GM19351 (cell line): ENCODE data around the gene KLHL22.
"Not testable (repeated sequence)": the region's sequence is repeated elsewhere in the genome, so short reads cannot be mapped to it uniquely, and the experiment has no call there.

Source experiments
- ATAC-seq: cut with Tn5 transposase; IDR thresholded peaks from one replicate; pipeline ENCODE4 v1.9.1; 2021; ENCODE audit warnings: mild to moderate bottlenecking, moderate library complexity; ENCODE audit not compliant: unreplicated experiment

Gene KLHL22

GRCh38 chr22:20525048-20525447, 29.5 kb upstream of the KLHL22 start:
- ATAC-seq = no peak

DNA sequence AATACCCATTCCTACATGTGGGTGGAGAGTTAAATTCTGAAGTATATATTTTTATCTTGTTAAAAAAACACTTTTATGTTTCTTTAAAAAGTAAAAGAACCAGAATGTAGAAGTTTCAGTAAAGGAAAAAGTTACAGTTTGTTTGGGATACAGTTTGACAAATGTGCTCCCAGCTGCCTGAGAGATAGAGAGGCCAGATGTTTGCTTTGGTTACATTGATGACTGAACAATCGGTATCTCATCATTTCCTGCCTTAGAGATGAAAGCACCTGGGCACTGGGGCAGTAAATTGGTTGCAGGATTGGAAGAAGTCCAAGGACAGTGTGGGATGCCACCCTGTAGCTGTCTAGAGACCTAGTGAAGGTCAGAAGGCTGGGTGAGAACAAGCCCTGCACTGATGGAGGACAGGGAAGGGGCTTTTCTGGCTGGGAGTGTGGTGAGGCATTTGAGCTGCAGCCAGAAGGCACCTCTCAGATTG, 28.4 kb upstream of the KLHL22 start:
- no peak for ATAC-seq

GRCh38 chr22:20523086-20523983, 27.7 kb upstream of the KLHL22 start:
- ATAC-seq = no peak

GRCh38 chr22:20522134-20523004, 26.8 kb upstream of the KLHL22 start:
- no peak for ATAC-seq

DNA sequence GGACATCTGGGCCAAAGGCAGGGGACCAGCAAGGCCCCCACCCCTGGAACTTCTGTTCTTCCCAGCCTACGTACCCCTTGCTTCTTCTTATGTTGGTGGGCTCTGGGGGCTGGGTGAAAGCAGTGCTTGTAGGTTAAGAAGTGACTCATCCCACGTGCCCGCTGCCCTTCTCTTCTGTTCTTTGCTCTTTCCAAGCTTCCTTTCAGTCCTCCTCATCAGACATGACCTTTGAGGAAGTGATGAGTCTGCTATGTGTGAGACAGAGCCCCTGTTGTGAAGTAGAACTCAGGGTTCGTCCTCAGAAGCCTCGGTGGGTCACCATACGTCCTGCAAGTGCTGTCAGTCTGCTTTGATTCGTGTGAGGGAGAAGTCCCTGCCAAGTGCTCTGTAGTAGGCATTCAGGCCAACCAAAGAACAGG, 24.5 kb upstream of the KLHL22 start:
- no peak for ATAC-seq

- no peak for ATAC-seq
Measured at GRCh38 chr22:20519558-20519957, 24.0 kb upstream of the KLHL22 start.

DNA sequence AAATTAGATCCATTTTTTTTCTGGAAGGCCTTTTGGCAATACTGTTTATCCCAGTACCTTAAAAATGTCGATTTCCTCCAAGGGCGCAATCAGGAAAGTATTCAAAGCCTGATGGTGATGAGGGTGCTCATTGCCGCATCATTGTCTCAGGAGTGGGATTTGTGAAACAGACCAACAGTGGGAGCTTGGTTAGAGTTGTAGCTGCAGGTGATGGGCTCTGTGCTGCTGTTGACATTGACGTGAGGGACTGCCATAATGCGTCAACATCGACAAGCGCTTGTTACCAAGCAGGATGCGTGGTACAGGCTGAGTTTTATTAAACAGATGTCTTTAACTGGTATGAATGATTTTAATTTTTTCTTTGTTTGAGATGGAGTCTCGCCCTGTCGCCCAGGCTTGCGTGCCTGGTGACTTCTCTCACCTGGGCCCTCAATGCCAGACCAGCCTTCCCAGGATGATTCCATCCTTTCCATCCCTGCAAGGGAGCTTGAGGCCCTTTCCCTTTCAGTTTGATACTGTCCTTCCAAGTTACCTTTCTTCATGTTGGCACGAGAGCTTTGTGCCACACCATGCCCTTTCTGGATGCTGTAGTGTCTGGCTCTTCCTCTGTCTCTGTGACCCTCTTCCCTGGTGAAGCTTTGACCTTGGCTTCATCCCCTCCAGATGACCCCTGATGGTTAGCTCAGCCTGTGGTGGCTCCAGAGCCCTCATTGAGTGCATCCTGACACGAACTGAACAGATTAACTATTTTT, 22.4 kb upstream of the KLHL22 start:
- ATAC-seq = no peak

DNA sequence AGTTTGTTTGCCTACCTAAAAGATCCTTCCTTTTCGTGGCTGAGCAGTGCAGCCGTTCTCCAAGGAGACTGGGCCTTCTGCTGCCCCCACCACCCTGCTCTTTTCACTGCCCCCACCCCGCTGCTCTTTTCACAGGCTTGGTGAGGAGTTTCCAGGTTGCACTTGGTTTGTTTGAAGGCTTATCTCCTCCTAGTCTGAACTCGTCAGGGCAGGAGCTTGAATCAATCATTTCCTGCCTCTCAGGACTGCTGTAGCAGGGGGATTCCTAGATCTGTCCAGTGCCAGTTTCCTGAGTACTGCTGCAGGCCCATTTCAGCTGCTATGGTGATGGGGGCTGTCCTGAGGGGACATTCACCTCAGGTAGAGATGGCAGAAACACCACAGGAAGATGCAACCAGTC, 21.8 kb upstream of the KLHL22 start:
- ATAC-seq = no peak

- no peak for ATAC-seq
Measured at GRCh38 chr22:20516399-20516798, 20.8 kb upstream of the KLHL22 start.

DNA sequence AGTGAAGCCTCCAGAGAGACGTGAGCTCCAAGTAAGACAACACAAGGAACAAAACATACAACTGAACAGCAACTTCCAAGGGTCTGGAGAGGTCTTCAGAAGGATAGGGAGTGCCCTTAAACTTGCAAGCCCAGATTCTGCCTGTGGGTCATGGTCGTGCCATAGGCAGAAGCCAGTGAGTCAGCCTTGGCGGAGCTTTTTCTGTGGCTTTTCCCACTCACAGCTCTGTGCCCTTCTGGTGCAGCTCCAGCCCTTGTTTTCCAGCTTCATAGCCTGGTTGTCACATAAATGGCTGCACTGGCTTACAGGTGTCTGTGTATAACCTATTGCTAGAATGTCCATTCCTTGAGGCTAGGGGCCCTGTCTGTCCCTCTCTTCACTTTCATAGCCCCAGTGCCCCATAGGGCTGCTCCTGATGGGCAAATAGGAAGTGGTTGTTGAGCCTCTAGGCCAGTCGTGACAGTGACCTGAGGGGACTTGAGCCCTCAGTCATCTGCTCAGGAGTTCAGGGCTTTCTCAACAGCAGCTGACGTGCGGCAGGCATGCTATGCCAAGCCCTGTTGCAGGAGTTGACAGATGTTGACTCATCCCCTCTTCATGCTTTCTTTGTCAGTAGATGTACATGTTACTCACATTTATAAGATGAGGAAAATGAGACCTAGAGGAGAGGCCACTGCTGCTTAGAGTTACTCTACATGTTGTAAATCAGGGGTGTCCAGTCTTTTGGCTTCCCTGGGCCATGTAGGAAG, 19.2 kb upstream of the KLHL22 start:
- no peak for ATAC-seq

DNA sequence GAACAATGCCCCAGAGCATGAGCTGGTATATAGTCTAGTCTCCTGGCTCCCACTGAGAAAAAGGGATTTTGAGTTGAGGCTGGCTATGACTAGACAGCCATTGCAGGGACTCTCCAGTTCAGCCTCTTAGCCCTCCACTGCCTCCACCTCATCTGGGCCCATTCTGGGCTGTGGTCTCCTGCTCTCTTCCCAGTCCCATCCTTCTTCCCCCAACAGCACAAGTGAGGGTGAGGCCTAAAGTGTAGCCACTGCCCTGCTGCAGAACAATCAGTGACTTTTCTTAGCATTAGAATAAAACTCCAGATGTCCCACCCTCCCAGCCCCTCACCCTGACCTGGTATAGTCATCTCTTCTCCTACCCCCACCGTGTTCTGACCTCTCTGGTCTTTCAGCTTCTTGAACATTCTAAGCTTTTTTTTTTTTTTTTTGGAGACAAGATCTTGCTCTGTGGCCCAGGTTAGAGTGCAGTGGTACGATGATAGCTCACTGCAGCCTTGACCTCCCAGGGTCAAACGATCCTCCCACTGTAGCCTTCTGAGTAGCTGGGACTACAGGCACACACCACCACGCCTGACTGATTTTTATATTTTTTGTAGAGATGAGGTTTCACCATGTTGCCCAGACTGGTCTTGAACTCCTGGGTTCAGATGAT, 16.1 kb upstream of the KLHL22 start:
- no peak for ATAC-seq

GRCh38 chr22:20510811-20511577, 15.4 kb upstream of the KLHL22 start:
- no peak for ATAC-seq

DNA sequence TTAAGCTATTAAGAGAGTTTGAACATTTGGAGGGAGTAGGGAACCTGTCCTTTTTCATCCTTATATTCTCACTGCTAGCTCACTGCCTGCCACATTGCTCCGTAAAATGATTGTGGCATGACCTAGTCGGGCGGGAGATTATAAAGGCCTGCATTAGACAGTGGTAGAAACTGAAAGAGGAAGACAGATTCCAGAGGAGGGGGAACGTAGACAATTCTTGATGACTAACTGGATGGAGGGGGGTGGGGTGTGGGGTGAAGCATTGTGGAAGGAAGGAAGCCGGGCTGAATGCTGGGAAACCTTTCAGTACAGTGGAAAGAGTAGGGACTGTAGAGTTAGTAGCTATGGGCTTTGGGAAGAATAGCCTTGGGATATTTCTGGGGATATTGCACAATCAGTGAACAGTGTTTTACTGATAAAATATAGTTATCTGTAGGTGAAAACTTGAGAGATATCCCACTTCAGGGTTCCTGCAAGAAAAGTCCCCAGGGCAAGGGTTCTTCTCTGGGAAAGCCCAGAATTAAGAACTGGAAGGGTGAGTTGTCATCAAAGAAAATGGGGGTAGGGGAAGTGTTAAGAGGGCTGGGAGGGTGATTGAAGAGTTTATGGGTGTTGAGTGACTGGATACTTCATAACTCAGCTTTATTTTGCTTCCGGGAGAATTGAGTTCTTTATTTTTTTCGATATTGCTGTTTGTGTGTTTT, 13.9 kb upstream of the KLHL22 start:
- no peak for ATAC-seq

DNA sequence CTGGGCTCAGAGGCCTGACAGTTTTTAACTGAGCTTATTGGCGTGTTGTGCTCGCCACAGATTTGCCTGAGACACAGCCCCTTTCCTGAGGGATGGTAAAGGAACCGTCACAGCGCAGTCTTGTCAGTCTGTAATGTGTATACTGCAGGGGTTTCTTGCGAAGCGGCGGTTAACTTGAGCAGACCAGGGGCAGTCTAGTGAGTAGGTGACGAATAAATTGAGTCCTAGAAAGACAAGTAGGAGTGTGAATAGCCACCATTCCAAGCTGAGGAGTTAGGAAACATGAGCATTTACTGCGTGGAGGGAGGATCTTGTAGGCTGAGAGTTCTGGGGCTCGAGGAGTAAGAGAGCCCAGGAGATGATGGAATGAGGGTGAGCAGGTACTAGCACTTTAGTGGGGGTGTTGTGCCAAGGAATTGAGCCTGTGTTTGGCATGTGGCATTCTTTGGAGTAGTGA, 13.2 kb upstream of the KLHL22 start:
- ATAC-seq = no peak

DNA sequence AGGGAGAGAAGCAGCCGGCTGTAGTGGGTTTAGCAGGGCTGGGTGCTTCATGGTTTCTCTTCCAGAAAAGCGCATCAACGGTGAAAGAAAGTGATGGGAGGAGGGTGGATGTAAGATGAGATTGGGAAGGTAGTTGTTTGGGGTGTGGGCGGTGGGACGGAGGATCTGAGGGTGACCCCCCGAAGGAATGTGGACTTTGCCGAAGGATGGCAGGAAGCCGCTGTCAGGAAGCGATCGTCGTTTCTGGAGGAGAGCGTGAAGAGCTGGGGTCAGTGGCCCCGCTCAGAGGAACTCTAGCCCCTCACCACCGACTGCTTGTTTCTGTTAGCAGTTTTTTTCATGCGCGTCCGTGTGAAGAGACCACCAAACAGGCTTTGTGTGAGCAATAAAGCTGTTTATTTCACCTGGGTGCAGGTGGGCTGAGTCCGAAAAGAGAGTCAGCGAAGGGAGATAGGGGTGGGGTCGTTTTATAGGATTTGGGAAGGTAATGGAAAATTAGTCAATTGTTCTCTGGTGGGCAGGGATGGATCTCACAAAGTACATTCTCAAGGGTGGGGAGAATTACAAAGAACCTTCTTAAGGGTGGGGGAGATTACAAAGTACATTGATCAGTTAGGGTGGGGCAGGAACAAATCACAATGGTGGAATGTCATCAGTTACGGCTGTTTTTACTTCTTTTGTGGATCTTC, 12.6 kb upstream of the KLHL22 start:
- not testable (repeated sequence) for ATAC-seq

DNA sequence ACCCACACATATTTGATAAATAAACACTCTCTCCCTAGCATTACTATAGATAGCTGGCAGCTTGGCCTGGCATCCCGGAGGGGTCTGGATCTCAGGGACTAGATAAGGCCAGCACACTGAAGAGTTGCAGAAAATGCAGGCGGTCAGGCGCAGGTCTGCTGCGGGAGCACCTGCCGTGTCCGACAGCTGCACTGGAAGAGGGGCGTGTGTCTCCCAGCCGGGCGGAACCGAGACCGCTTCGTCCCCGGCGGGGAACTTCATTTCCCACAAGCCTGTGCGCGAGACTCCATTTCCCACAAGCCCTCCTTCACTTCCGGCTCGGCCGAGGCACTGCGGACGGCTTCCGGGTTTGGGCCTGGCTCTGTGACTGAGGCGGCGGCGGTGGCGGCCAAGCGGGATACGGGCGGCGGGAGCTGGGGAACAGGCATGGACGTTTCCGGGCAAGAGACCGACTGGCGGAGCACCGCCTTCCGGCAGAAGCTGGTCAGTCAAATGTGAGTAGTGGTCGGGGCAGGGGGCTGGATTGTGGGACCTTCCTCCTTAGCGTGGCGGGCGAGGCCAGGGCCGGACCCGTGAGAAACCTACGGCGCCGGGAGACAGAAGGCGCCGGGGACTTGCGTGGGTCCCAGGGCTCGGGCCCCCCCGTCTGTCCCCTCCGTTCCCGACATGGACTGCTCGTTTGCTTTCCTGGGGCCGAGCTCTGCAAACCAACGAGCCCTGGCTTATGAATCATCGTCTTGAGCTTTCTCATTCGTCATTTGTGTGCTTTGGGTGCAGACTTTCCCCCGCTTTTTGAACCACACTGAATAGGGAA, 11.9 kb upstream of the KLHL22 start, which contains the start of gene MED15:
TSS of gene MED15 (plus strand) at position 358 of the 814 bp plus-strand sequence. CDS start at position 427, 69 bp downstream.
- ATAC-seq = peak; percentile 88
